ENCODE results near the gene TSPAN4. TPM values are rescaled to one million over a fixed set of nuclear protein-coding genes. Genes with fewer than 3 reads are reported as not detected.

Gene TSPAN4
- total RNA-seq, 3 donors from 2014 or later (not counting 1 experiment from before 2014, with no cell fraction given) = 11.2 to 18.6 (median 14.6) TPM

DNA sequence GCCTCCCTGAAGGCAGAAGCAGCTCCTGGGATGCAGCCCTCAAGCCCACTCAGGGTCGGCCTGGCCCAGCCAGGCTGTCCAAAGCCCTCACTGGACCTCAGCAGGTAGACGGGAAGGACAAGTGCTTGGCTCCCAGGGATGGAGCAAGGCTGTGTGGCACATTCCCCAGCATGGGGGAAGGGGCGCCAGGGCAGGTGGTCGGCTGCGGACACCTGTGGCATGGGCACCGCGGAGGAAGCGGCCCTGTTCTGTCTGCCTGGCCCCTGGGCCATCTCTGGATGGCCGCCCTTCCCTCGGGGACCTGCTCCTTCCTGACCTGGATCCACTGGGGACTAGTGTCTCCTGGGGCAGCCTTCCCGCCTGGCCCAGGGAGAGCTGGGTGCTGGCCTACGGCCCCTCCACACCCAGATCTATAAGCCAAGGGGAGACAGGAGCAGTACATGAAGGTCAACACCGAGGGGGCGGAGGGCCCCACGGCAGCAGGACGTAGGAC is 42.0 kb downstream of the TSPAN4 start:
- no peak overlapping the region for H3K27ac Mint-ChIP-seq
- peaks cover 4% of the 10 kb centered on the region for H3K36me3 ChIP-seq (ENCODE audit: control insufficient read depth, insufficient read depth, low read length)
- no peak for DNase-seq
- H3K4me3 ChIP-seq (ENCODE audit: low read length) = no peak overlapping the region
- H3K4me1 ChIP-seq (ENCODE audit: control insufficient read depth, insufficient read depth, low read length) = no peaks in the 10 kb centered on the region
- H3K4me1 Mint-ChIP-seq = peaks cover 0 to 4% of the 10 kb centered on the region in 2 donors
- no peaks in the 10 kb centered on the region for H3K9me3 ChIP-seq (ENCODE audit: control insufficient read depth, insufficient read depth, low read length)
- H3K9me3 Mint-ChIP-seq = no peaks in the 10 kb centered on the region
- no peak for TF ChIP-seq CTCF (IDR thresholded peaks at IDR 0.05)
- no peaks in the 10 kb centered on the region for H3K27me3 Mint-ChIP-seq (ENCODE audit: low read depth in 2 of 2)
- no peak overlapping the region for H3K4me3 Mint-ChIP-seq
- H3K27ac ChIP-seq (ENCODE audit: low read length) = no peak overlapping the region
- H3K27me3 ChIP-seq (ENCODE audit: control insufficient read depth, insufficient read depth, low read length) = no peaks in the 10 kb centered on the region
- intact Hi-C loops (cut with micrococcal nuclease) = no loop called here
- WGBS (ENCODE audit: insufficient coverage) = 91% methylated on average over 16 of the region's 16 CpGs
- H3K36me3 Mint-ChIP-seq = no peaks in the 10 kb centered on the region
- no peak for ATAC-seq

GRCh38 chr11:886568-886967 is 43.9 kb downstream of the TSPAN4 start:
- no peak for TF ChIP-seq CTCF (IDR thresholded peaks at IDR 0.05)
- no peak for ATAC-seq
- Histone ChIP-seq H3K27ac (ENCODE audit: low read length) (no peak overlapping the region), H3K36me3 (ENCODE audit: control insufficient read depth, insufficient read depth, low read length) (no peaks in the 10 kb centered on the region), H3K4me3 (ENCODE audit: low read length) (no peak overlapping the region), H3K4me1 (ENCODE audit: control insufficient read depth, insufficient read depth, low read length) (no peaks in the 10 kb centered on the region), H3K27me3 (ENCODE audit: control insufficient read depth, insufficient read depth, low read length) (no peaks in the 10 kb centered on the region), H3K9me3 (ENCODE audit: control insufficient read depth, insufficient read depth, low read length) (no peaks in the 10 kb centered on the region)
- H3K27ac Mint-ChIP-seq = no peak overlapping the region
- no peak for DNase-seq
- intact Hi-C loops (cut with micrococcal nuclease) = no loop called here
- no peaks in the 10 kb centered on the region for H3K36me3 Mint-ChIP-seq
- no peaks in the 10 kb centered on the region for H3K27me3 Mint-ChIP-seq (ENCODE audit: low read depth in 2 of 2)
- peaks cover 0 to 8% of the 10 kb centered on the region in 2 donors for H3K4me1 Mint-ChIP-seq
- H3K9me3 Mint-ChIP-seq = no peaks in the 10 kb centered on the region
- WGBS (ENCODE audit: insufficient coverage) = 98% methylated on average over 17 of the region's 17 CpGs
- no peak overlapping the region for H3K4me3 Mint-ChIP-seq

GRCh38 chr11:887589-887988 is 44.9 kb downstream of the TSPAN4 start:
- Mint-ChIP-seq H3K4me1 (peaks cover 0 to 8% of the 10 kb centered on the region in 2 donors), H3K9me3 (no peaks in the 10 kb centered on the region), H3K27ac (no peak overlapping the region), H3K36me3 (no peaks in the 10 kb centered on the region), H3K4me3 (no peak overlapping the region), H3K27me3 (ENCODE audit: low read depth in 2 of 2) (no peaks in the 10 kb centered on the region)
- Histone ChIP-seq H3K27ac (ENCODE audit: low read length) (no peak overlapping the region), H3K4me3 (ENCODE audit: low read length) (no peak overlapping the region), H3K4me1 (ENCODE audit: control insufficient read depth, insufficient read depth, low read length) (no peaks in the 10 kb centered on the region), H3K36me3 (ENCODE audit: control insufficient read depth, insufficient read depth, low read length) (no peaks in the 10 kb centered on the region), H3K27me3 (ENCODE audit: control insufficient read depth, insufficient read depth, low read length) (no peaks in the 10 kb centered on the region), H3K9me3 (ENCODE audit: control insufficient read depth, insufficient read depth, low read length) (no peaks in the 10 kb centered on the region)
- ATAC-seq = no peak
- intact Hi-C loops (cut with micrococcal nuclease) = no loop called here
- WGBS (ENCODE audit: insufficient coverage) = 94% methylated on average over 14 of the region's 14 CpGs
- DNase-seq = no peak
- TF ChIP-seq CTCF (IDR thresholded peaks at IDR 0.05) = no peak
